HG03159 (cell line): Measurements from ENCODE around the gene MYT1.

Experiments used
- ATAC-seq: cut with Tn5 transposase; IDR thresholded peaks from one replicate; pipeline ENCODE4 v1.9.1; 2021; ENCODE audit warnings: mild to moderate bottlenecking, moderate library complexity; ENCODE audit not compliant: unreplicated experiment

The MYT1 gene

GRCh38 chr20:64188682-64189529 is 24.7 kb downstream of the MYT1 start:
- ATAC-seq = no peak

- no peak for ATAC-seq
Measured at GRCh38 chr20:64189530-64189966, 25.3 kb downstream of the MYT1 start.

GRCh38 chr20:64189986-64190385 is 25.7 kb downstream of the MYT1 start:
- no peak for ATAC-seq

- ATAC-seq = no peak
Measured at GRCh38 chr20:64191002-64191401, 26.8 kb downstream of the MYT1 start.

GRCh38 chr20:64192406-64192805 is 28.2 kb downstream of the MYT1 start:
- ATAC-seq = no peak

- ATAC-seq = no peak
Measured at GRCh38 chr20:64193058-64193457, 28.8 kb downstream of the MYT1 start.

GRCh38 chr20:64194269-64194668 is 30.0 kb downstream of the MYT1 start:
- no peak for ATAC-seq

GRCh38 chr20:64196309-64196708 is 32.1 kb downstream of the MYT1 start:
- no peak for ATAC-seq

GRCh38 chr20:64196847-64197306 is 32.6 kb downstream of the MYT1 start:
- ATAC-seq = no peak

GRCh38 chr20:64198347-64198746 is 34.1 kb downstream of the MYT1 start:
- no peak for ATAC-seq

- ATAC-seq = no peak
Measured at GRCh38 chr20:64199395-64199794, 35.1 kb downstream of the MYT1 start.

- no peak for ATAC-seq
Measured at GRCh38 chr20:64200740-64201139, 36.5 kb downstream of the MYT1 start.

GRCh38 chr20:64201653-64202052 is 37.4 kb downstream of the MYT1 start:
- no peak for ATAC-seq

- ATAC-seq = no peak
Measured at GRCh38 chr20:64203037-64203777, 39.0 kb downstream of the MYT1 start.

- ATAC-seq = no peak
Measured at GRCh38 chr20:64205611-64206026, 41.4 kb downstream of the MYT1 start.

- ATAC-seq = no peak
Measured at GRCh38 chr20:64206614-64207013, 42.4 kb downstream of the MYT1 start.

- ATAC-seq = no peak
Measured at GRCh38 chr20:64207641-64208590, 43.7 kb downstream of the MYT1 start.

GRCh38 chr20:64209148-64209547 is 44.9 kb downstream of the MYT1 start:
- ATAC-seq = no peak

GRCh38 chr20:64210656-64211369 is 46.6 kb downstream of the MYT1 start:
- ATAC-seq = no peak
